GM12892 (cell line): ENCODE results near the gene SLC39A11.

Experiments used
- POLR2A ChIP-seq: IDR thresholded peaks from 2 replicates; pipeline ENCODE4 v1.6.1; 2011; ENCODE audit warnings: low read depth, low read length, control low read depth
- POLR2AphosphoS5 ChIP-seq: IDR thresholded peaks from 2 replicates; pipeline ENCODE4 v1.6.1; 2011; ENCODE audit warnings: low read depth, low read length, control low read depth
- TAF1 ChIP-seq: IDR thresholded peaks from 2 replicates; pipeline ENCODE4 v1.6.1; 2011; ENCODE audit warnings: low read depth, mild to moderate bottlenecking, control low read depth, low read length, borderline replicate concordance

- TF ChIP-seq POLR2A = no peak
- TF ChIP-seq TAF1 = no peak
- TF ChIP-seq POLR2AphosphoS5 = no peak
These were observed 296.5 kb downstream of the SLC39A11 start for GRCh38 chr17:72795941-72796340.
